HG02973 (cell line): ENCODE measurements around the gene LRRC4B.

Source experiments
- ATAC-seq: cut with Tn5 transposase; IDR thresholded peaks from one replicate; pipeline ENCODE4 v1.9.1; 2021; ENCODE audit warnings: moderate library complexity; ENCODE audit not compliant: unreplicated experiment

The LRRC4B gene

GRCh38 chr19:50509366-50509765 is 58.9 kb downstream of the LRRC4B start:
- no peak for ATAC-seq

- no peak for ATAC-seq
Observed at GRCh38 chr19:50508843-50509190, 59.4 kb downstream of the LRRC4B start.

- no peak for ATAC-seq
Observed at GRCh38 chr19:50507376-50507775, 60.9 kb downstream of the LRRC4B start.

- ATAC-seq: no peak
Observed at GRCh38 chr19:50506700-50507099, 61.5 kb downstream of the LRRC4B start.

GRCh38 chr19:50505856-50506611 is 62.2 kb downstream of the LRRC4B start:
- no peak for ATAC-seq

GRCh38 chr19:50501568-50502475 is 66.4 kb downstream of the LRRC4B start:
- no peak for ATAC-seq

- no peak for ATAC-seq
Observed at GRCh38 chr19:50501186-50501567, 67.1 kb downstream of the LRRC4B start.

GRCh38 chr19:50500753-50501151 is 67.5 kb downstream of the LRRC4B start:
- no peak for ATAC-seq

GRCh38 chr19:50500060-50500752 is 68.0 kb downstream of the LRRC4B start:
- no peak for ATAC-seq

GRCh38 chr19:50498219-50499056 is 69.8 kb downstream of the LRRC4B start:
- no peak for ATAC-seq

GRCh38 chr19:50497022-50497405 is 71.2 kb downstream of the LRRC4B start:
- ATAC-seq: no peak

- no peak for ATAC-seq
Observed at GRCh38 chr19:50496189-50497021, 71.8 kb downstream of the LRRC4B start.

GRCh38 chr19:50495020-50495531 is 73.2 kb downstream of the LRRC4B start:
- no peak for ATAC-seq

GRCh38 chr19:50494186-50495019 is 73.8 kb downstream of the LRRC4B start:
- no peak for ATAC-seq

GRCh38 chr19:50493171-50493570 is 75.1 kb downstream of the LRRC4B start:
- ATAC-seq: no peak

- ATAC-seq: no peak
Observed at GRCh38 chr19:50492303-50493052, 75.8 kb downstream of the LRRC4B start.

- ATAC-seq: no peak
Observed at GRCh38 chr19:50490991-50491472, 77.2 kb downstream of the LRRC4B start.

GRCh38 chr19:50490411-50490811 is 77.8 kb downstream of the LRRC4B start:
- ATAC-seq: no peak
